Osteocyte (in vitro differentiated cells): Measurements from ENCODE around the gene LRRN2. TPM values are rescaled to one million over a fixed set of nuclear protein-coding genes. Genes with fewer than 3 reads are reported as not detected.

ENCODE experiments used
- DNase-seq: peaks from one replicate; pipeline ENCODE4 v3.0.0; 2021; ENCODE audit warnings: mixed read lengths; ENCODE audit not compliant: unreplicated experiment; ENCODE audit errors: extremely low spot score
- H3K27ac Mint-ChIP-seq: one replicate; pipeline ENCODE4 v1.8.0; 2021; ENCODE audit warnings: mild to moderate bottlenecking, mixed read lengths; ENCODE audit not compliant: unreplicated experiment
- H3K27me3 Mint-ChIP-seq: one replicate; pipeline ENCODE4 v1.8.0; 2021; ENCODE audit warnings: mixed read lengths; ENCODE audit not compliant: unreplicated experiment
- H3K36me3 Mint-ChIP-seq: one replicate; pipeline ENCODE4 v1.8.0; 2021; ENCODE audit warnings: mixed read lengths; ENCODE audit not compliant: unreplicated experiment
- H3K4me1 Mint-ChIP-seq: one replicate; pipeline ENCODE4 v1.8.0; 2021; ENCODE audit warnings: mixed read lengths; ENCODE audit not compliant: unreplicated experiment
- H3K4me3 Mint-ChIP-seq: one replicate; pipeline ENCODE4 v1.8.0; 2021; ENCODE audit warnings: mild to moderate bottlenecking, moderate library complexity, mixed read lengths; ENCODE audit not compliant: unreplicated experiment
- H3K9me3 Mint-ChIP-seq: one replicate; pipeline ENCODE4 v1.8.0; 2021; ENCODE audit warnings: mixed read lengths; ENCODE audit not compliant: unreplicated experiment
- total RNA-seq: library from RNA; stranded (reverse); gene quantifications from 2 replicates; pipeline ENCODE4 v1.2.1, GENCODE V29; 2021
- TF ChIP-seq, protein P1 (sequence below): fragments of 200-600 bp; sonication (generic); IDR thresholded peaks from 2 replicates; pipeline ENCODE4 v1.5.0; 2021; ENCODE audit warnings: antibody characterized with exemption, mild to moderate bottlenecking, moderate library complexity

Gene LRRN2
- total RNA-seq, 1 donor from 2014 or later = not detected

GRCh38 chr1:204617256-204618147, 68.0 kb downstream of the LRRN2 start:
- no peaks in the 10 kb centered on the region for H3K4me1 Mint-ChIP-seq
- H3K36me3 Mint-ChIP-seq = no peaks in the 10 kb centered on the region
- H3K27me3 Mint-ChIP-seq = peaks cover 37% of the 10 kb centered on the region
- no peaks in the 10 kb centered on the region for H3K9me3 Mint-ChIP-seq
- TF ChIP-seq, protein P1, sequence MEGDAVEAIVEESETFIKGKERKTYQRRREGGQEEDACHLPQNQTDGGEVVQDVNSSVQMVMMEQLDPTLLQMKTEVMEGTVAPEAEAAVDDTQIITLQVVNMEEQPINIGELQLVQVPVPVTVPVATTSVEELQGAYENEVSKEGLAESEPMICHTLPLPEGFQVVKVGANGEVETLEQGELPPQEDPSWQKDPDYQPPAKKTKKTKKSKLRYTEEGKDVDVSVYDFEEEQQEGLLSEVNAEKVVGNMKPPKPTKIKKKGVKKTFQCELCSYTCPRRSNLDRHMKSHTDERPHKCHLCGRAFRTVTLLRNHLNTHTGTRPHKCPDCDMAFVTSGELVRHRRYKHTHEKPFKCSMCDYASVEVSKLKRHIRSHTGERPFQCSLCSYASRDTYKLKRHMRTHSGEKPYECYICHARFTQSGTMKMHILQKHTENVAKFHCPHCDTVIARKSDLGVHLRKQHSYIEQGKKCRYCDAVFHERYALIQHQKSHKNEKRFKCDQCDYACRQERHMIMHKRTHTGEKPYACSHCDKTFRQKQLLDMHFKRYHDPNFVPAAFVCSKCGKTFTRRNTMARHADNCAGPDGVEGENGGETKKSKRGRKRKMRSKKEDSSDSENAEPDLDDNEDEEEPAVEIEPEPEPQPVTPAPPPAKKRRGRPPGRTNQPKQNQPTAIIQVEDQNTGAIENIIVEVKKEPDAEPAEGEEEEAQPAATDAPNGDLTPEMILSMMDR = no peak
- H3K27ac Mint-ChIP-seq = no peak overlapping the region
- DNase-seq = no peak
- H3K4me3 Mint-ChIP-seq = no peak overlapping the region

DNA sequence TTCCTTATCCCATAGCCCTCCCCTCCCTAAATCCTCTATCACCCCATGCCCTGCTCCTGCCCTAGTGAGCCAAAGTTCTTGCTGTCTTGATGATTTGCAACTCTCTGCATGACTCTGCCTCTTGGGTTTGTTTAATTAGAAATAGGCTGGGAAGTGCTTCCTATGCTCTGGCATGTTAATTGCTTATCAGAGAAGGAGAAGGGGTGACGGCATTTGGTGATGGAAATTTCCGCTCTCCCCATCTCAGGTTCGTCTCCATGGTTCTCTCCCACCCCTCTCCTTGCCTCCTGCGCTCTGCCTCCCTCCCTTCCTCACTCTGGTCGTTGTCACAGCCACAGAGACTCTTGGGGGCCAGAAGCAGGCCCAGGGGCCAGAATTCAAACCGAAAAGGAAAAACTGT, 68.9 kb downstream of the LRRN2 start:
- Mint-ChIP-seq H3K27ac (no peak overlapping the region), H3K36me3 (no peaks in the 10 kb centered on the region), H3K4me3 (no peak overlapping the region), H3K9me3 (no peaks in the 10 kb centered on the region), H3K27me3 (peaks cover 43% of the 10 kb centered on the region), H3K4me1 (no peaks in the 10 kb centered on the region)
- TF ChIP-seq, protein P1 = no peak
- no peak for DNase-seq

GRCh38 chr1:204615881-204616280, 69.7 kb downstream of the LRRN2 start:
- Mint-ChIP-seq H3K9me3 (no peaks in the 10 kb centered on the region), H3K27me3 (peaks cover 46% of the 10 kb centered on the region), H3K4me1 (no peaks in the 10 kb centered on the region), H3K4me3 (no peak overlapping the region), H3K27ac (no peak overlapping the region), H3K36me3 (no peaks in the 10 kb centered on the region)
- DNase-seq = no peak
- TF ChIP-seq, protein P1 = no peak

DNA sequence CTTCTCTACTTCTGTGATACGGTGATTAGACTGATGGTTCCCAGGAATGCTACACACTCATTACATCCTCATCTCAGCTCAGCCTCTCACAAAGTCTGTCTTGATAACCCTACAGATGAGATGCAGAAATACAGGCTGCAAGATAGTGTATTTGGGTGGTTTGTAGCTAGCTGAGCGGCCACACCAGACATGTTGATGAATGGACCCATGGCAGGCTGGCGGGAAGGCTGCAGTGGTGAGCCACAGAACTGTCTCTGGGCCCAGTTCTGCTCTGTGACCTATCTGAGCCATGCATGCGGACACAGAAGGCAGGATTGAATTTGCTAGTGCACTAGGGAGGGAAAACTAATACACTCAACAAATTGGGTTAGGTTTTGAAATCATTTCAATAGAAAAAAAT, 71.9 kb downstream of the LRRN2 start:
- no peak overlapping the region for H3K4me3 Mint-ChIP-seq
- no peak overlapping the region for H3K27ac Mint-ChIP-seq
- no peaks in the 10 kb centered on the region for H3K9me3 Mint-ChIP-seq
- H3K36me3 Mint-ChIP-seq = no peaks in the 10 kb centered on the region
- H3K27me3 Mint-ChIP-seq = peaks cover 61% of the 10 kb centered on the region
- H3K4me1 Mint-ChIP-seq = no peaks in the 10 kb centered on the region
- TF ChIP-seq, protein P1 = no peak
- DNase-seq = no peak

DNA sequence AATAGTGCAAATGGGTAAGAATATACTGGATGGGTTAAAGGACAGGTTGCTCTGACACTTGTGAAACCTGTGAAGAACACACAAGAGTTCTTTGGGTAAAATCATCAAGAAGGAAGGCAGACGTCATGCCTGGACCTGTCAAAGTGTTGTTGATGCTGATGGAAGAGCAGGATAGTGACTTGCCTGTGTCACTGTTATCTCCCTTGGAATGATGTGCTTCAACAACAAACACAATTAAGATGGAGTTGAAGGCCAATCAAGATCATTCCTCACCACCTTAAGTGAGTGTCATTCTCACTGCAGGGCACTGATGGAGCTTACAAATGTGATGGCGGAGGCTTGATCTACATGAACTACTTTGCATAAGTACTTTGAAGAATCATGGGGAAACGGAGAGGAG, 73.2 kb downstream of the LRRN2 start:
- DNase-seq = no peak
- no peak overlapping the region for H3K4me3 Mint-ChIP-seq
- H3K36me3 Mint-ChIP-seq = no peaks in the 10 kb centered on the region

More for the DNA sequence above, 73.2 kb downstream of the LRRN2 start:
- Mint-ChIP-seq H3K4me1 (no peaks in the 10 kb centered on the region), H3K27ac (no peak overlapping the region), H3K27me3 (peaks cover 68% of the 10 kb centered on the region), H3K9me3 (no peaks in the 10 kb centered on the region)
- TF ChIP-seq, protein P1 = no peak
